PC-3 (cell line): ENCODE measurements around the gene CYP4F11. TPM values are rescaled to one million over a fixed set of nuclear protein-coding genes. Genes with fewer than 3 reads are reported as not detected.

Experiments
- ATAC-seq: fragments of 200-7000 bp; cut with Tn5 transposase; 2 replicates; pipeline ENCODE4 v1.9.1; 2020; ENCODE audit warnings: mild to moderate bottlenecking, moderate library complexity
- BruUV-seq: library from RNA; stranded (reverse); fragments of 400-500 nt; replicated peaks from 2 replicates; lab custom pipeline; 2021; lab: Mats Ljungman, UMichigan
- CTCF ChIA-PET: fragments of 300-600 bp; sonication (Branson Sonifier 250); formaldehyde crosslinking; loops from one replicate; lab custom pipeline; 2022; ENCODE audit warnings: antibody characterized with exemption; lab: Charles Lee
- POLR2A ChIA-PET: fragments of 300-600 bp; sonication (Branson Sonifier 250); formaldehyde crosslinking; loops from one replicate; lab custom pipeline; 2022; ENCODE audit warnings: antibody characterized with exemption; ENCODE audit not compliant: unreplicated experiment; lab: Charles Lee
- DNase-seq: peaks from one replicate; pipeline ENCODE4 v3.0.0-alpha.2; 2015
- H2AFZ ChIP-seq: fragments of 300-600 bp; sonication (generic); 2 replicates; pipeline ENCODE4 v1.6.0; 2016; ENCODE audit warnings: antibody characterized with exemption, low read length
- H3F3A ChIP-seq: fragments of 300-600 bp; sonication (generic); one replicate; pipeline ENCODE4 v1.6.0; 2017; ENCODE audit warnings: antibody characterized with exemption, low read length, control low read depth, mild to moderate bottlenecking; ENCODE audit not compliant: unreplicated experiment
- H3K27ac ChIP-seq: fragments of 300-600 bp; sonication (generic); 2 replicates; pipeline ENCODE4 v1.5.1; 2016; ENCODE audit warnings: mild to moderate bottlenecking, low read length
- H3K27me3 ChIP-seq: fragments of 300-600 bp; sonication (generic); 2 replicates; pipeline ENCODE4 v1.6.1; 2016; ENCODE audit warnings: low read length, mixed read lengths
- H3K36me3 ChIP-seq: fragments of 300-600 bp; sonication (generic); 2 replicates; pipeline ENCODE4 v1.6.1; 2016; ENCODE audit warnings: low read depth, mixed run types, low read length, mixed read lengths
- H3K4me1 ChIP-seq: fragments of 300-600 bp; sonication (generic); 2 replicates; pipeline ENCODE4 v1.5.1; 2016; ENCODE audit warnings: low read length; ENCODE audit not compliant: insufficient read depth
- H3K4me2 ChIP-seq: fragments of 300-600 bp; sonication (generic); 2 replicates; pipeline ENCODE4 v1.6.0; 2016; ENCODE audit warnings: low read length
- H3K4me3 ChIP-seq: fragments of 300-600 bp; sonication (generic); 2 replicates; pipeline ENCODE4 v1.5.1; 2016; ENCODE audit warnings: mild to moderate bottlenecking, low read length, mixed read lengths
- H3K79me2 ChIP-seq: fragments of 300-600 bp; sonication (generic); 2 replicates; pipeline ENCODE4 v1.6.1; 2017; ENCODE audit warnings: low read length, mixed read lengths
- H3K9ac ChIP-seq: fragments of 300-600 bp; sonication (generic); 2 replicates; pipeline ENCODE4 v1.6.0; 2016; ENCODE audit warnings: mild to moderate bottlenecking, low read length
- H3K9me2 ChIP-seq: fragments of 300-600 bp; sonication (generic); replicated peaks from 2 replicates; pipeline ENCODE4 v1.6.1; 2016; ENCODE audit warnings: mixed run types, low read length, mixed read lengths
- H3K9me3 ChIP-seq: fragments of 300-600 bp; sonication (generic); 2 replicates; pipeline ENCODE4 v1.6.1; 2016; ENCODE audit warnings: low read length, mixed read lengths
- H4K20me1 ChIP-seq: fragments of 300-600 bp; sonication (generic); 2 replicates; pipeline ENCODE4 v1.6.1; 2016; ENCODE audit warnings: low read length, mixed read lengths
- CTCF ChIP-seq: fragments of 300-600 bp; sonication (generic); conservative IDR thresholded peaks from 2 replicates; pipeline ENCODE4 v1.5.1; 2017; ENCODE audit warnings: antibody characterized with exemption, low read depth, mild to moderate bottlenecking, low read length
- EZH2 ChIP-seq: fragments of 300-600 bp; sonication (generic); IDR thresholded peaks from one replicate; pipeline ENCODE4 v1.6.1; 2017; ENCODE audit warnings: antibody characterized with exemption, mild to moderate bottlenecking, low read length; ENCODE audit not compliant: unreplicated experiment
- EZH2phosphoT487 ChIP-seq: fragments of 300-600 bp; sonication (generic); IDR thresholded peaks from 2 replicates; pipeline ENCODE4 v1.6.1; 2018; ENCODE audit warnings: mild to moderate bottlenecking, antibody characterized with exemption, low read length, borderline replicate concordance
- intact Hi-C: fragments of 100-400 bp; cut with micrococcal nuclease; formaldehyde crosslinking; loops from 2 replicates; pipeline ENCODE4 v1.9.0; 2023
- total RNA-seq: library from RNA; depleted of rRNA; stranded (reverse); fragments of >200 nt; gene quantifications from 2 replicates; pipeline ENCODE4 v1.2.3, GENCODE V29; 2014

Gene CYP4F11
- total RNA-seq, 1 experiment from 2014 or later = 0.11 TPM

GRCh38 chr19:15954820-15955219, 20.5 kb upstream of the CYP4F11 start:
- H3K27me3 ChIP-seq = peaks cover 22% of the 10 kb centered on the region
- H3K9ac ChIP-seq = no peak overlapping the region
- no peaks in the 10 kb centered on the region for H3K4me1 ChIP-seq
- CTCF ChIA-PET = no interaction called here
- H2AFZ ChIP-seq = no peak overlapping the region
- POLR2A ChIA-PET = no interaction called here
- H3K79me2 ChIP-seq = no peaks in the 10 kb centered on the region
- no peaks in the 10 kb centered on the region for H3K9me2 ChIP-seq
- H3K9me3 ChIP-seq = no peaks in the 10 kb centered on the region
- H3K27ac ChIP-seq = no peak overlapping the region
- H4K20me1 ChIP-seq = no peaks in the 10 kb centered on the region
- DNase-seq (peak; percentile 7), ATAC-seq (no peak)
- H3K36me3 ChIP-seq = no peaks in the 10 kb centered on the region
- BruUV-seq = no TSS peak
- no peak overlapping the region for H3K4me2 ChIP-seq
- H3K4me3 ChIP-seq = no peak overlapping the region
- intact Hi-C loops = no loop called here
- TF ChIP-seq EZH2phosphoT487 = no peak
- TF ChIP-seq CTCF = no peak
- no peak for TF ChIP-seq EZH2
- H3F3A ChIP-seq = no peaks in the 10 kb centered on the region

GRCh38 chr19:15948223-15949058, 14.1 kb upstream of the CYP4F11 start, which contains the start of gene OR10H4:
TSS of gene OR10H4 (plus strand) at chr19:15949008. CDS start at chr19:15949008, 0 bp downstream.
- ChIA-PET CTCF (no interaction called here), POLR2A (no interaction called here)
- Histone ChIP-seq H3K4me3 (no peak within 1 kb of the TSS), H3K4me2 (no peak within 1 kb of the TSS), H3K9ac (no peak within 1 kb of the TSS), H3K27ac (no peak within 1 kb of the TSS), H3K4me1 (no peaks in the 10 kb centered on the region), H3K36me3 (no peaks in the 10 kb centered on the region), H3K79me2 (no peaks in the 10 kb centered on the region), H4K20me1 (no peaks in the 10 kb centered on the region), H3K9me3 (peaks cover 6% of the 10 kb centered on the region; the same call in 1 of the 2 replicates), H3K27me3 (peaks cover 14% of the 10 kb centered on the region), H3K9me2 (no peaks in the 10 kb centered on the region), H3F3A (no peaks in the 10 kb centered on the region), H2AFZ (no peak within 1 kb of the TSS)
- intact Hi-C loops = no loop called here
- BruUV-seq = no TSS peak
- ATAC-seq = no peak
- TF ChIP-seq CTCF = no peak
- TF ChIP-seq EZH2phosphoT487 = no peak
- TF ChIP-seq EZH2 = no peak
- no peak for DNase-seq

- Histone ChIP-seq H3K4me1 (no peaks in the 10 kb centered on the region), H2AFZ (no peak overlapping the region), H4K20me1 (no peaks in the 10 kb centered on the region), H3F3A (no peaks in the 10 kb centered on the region), H3K4me2 (no peak overlapping the region), H3K9me2 (no peaks in the 10 kb centered on the region), H3K27me3 (peaks cover 42% of the 10 kb centered on the region), H3K9me3 (peaks cover 6% of the 10 kb centered on the region; the same call in 1 of the 2 replicates), H3K36me3 (no peaks in the 10 kb centered on the region), H3K27ac (no peak overlapping the region), H3K9ac (no peak overlapping the region), H3K4me3 (no peak overlapping the region), H3K79me2 (no peaks in the 10 kb centered on the region)
- ATAC-seq = no peak
- intact Hi-C loops = no loop called here
- DNase-seq = no peak
- BruUV-seq = no TSS peak
- POLR2A ChIA-PET = no interaction called here
- TF ChIP-seq EZH2phosphoT487 (no peak), CTCF (no peak), EZH2 (no peak)
- CTCF ChIA-PET = no interaction called here
Observed at GRCh38 chr19:15945301-15945700, 11.0 kb upstream of the CYP4F11 start.
